Measurements from ENCODE around the gene TAB2.

DNA sequence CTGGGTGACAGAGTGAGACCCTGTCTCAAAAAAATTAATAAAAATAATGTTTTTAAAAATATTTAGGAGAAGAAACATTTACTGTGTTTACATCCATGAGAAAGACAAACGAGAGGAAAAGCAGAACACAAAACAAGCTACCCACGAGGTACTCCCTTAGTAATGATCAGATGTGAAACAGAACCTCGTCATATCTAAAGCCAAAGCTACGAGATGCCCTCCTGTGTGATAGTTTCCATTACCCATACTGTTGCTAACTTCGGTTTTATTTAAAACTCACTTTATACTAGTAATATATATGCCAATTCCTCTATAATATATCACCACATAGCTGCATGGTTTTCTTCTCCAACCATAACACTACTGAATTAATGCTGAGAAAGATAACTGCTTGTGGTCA lies 103.6 kb downstream of the TAB2 start:
- TF ChIP-seq, protein P1, sequence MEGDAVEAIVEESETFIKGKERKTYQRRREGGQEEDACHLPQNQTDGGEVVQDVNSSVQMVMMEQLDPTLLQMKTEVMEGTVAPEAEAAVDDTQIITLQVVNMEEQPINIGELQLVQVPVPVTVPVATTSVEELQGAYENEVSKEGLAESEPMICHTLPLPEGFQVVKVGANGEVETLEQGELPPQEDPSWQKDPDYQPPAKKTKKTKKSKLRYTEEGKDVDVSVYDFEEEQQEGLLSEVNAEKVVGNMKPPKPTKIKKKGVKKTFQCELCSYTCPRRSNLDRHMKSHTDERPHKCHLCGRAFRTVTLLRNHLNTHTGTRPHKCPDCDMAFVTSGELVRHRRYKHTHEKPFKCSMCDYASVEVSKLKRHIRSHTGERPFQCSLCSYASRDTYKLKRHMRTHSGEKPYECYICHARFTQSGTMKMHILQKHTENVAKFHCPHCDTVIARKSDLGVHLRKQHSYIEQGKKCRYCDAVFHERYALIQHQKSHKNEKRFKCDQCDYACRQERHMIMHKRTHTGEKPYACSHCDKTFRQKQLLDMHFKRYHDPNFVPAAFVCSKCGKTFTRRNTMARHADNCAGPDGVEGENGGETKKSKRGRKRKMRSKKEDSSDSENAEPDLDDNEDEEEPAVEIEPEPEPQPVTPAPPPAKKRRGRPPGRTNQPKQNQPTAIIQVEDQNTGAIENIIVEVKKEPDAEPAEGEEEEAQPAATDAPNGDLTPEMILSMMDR (conservative IDR thresholded peaks at IDR 0.05; ENCODE audit: low read depth, low read length) = no peak
- TF ChIP-seq EZH2 (IDR thresholded peaks at IDR 0.05; ENCODE audit: low read length, unreplicated experiment) = no peak
